ENCODE data around the gene HOXA7.

Gene HOXA7

DNA sequence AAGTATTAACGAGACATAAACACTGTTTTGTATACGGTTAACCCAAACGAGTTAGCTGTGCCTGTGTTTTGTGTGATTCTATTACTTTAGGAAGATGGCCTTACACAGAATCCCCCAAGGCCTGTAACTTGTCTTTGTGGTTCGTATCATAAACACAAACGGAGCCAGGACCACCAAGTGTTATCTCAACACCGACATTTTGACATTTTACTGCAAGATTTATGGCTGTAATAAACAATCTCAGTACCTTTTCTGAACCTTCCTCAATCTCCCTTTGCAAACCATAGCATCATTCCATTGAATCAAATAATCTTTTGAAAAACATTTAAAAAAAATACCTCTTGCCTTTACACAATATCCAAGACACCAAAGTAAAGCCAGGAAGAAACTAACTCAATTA is 23.5 kb downstream of the HOXA7 start:
- H3K4me3 ChIP-seq (ENCODE audit: low read depth, low read length): no peak overlapping the region
- H3K9me3 ChIP-seq (ENCODE audit: control insufficient read depth, insufficient read depth, low read length): no peaks in the 10 kb centered on the region
- peaks cover 92% of the 10 kb centered on the region for H3K27me3 ChIP-seq (ENCODE audit: control insufficient read depth, insufficient read depth, low read length)
- H3K4me1 ChIP-seq (ENCODE audit: control insufficient read depth, insufficient read depth, low read length): no peaks in the 10 kb centered on the region
- H3K36me3 ChIP-seq (ENCODE audit: control insufficient read depth, insufficient read depth, low read length): no peaks in the 10 kb centered on the region
- H3K9ac ChIP-seq (ENCODE audit: low read depth, low read length): no peak overlapping the region

DNA sequence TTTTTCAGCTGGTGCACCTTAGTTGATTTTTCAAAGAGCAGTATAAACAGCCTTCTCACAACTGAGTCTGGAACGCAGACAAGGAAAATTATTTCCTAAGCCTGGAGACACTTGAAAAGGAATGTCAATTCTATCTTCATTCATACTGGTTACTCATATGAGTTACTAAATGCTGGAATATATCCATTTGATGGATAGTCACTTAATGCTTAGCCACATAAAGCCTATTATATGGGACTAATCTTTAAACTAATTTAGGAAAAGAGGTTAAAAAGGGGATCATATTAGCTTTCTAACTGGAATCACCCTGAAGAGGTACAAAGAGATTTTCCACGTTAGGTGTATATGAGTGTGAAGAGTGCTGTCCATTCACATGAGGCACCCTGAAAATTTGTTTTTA is 24.3 kb downstream of the HOXA7 start:
- no peaks in the 10 kb centered on the region for H3K36me3 ChIP-seq (ENCODE audit: control insufficient read depth, insufficient read depth, low read length)
- no peaks in the 10 kb centered on the region for H3K9me3 ChIP-seq (ENCODE audit: control insufficient read depth, insufficient read depth, low read length)
- peaks cover 92% of the 10 kb centered on the region for H3K27me3 ChIP-seq (ENCODE audit: control insufficient read depth, insufficient read depth, low read length)
- no peaks in the 10 kb centered on the region for H3K4me1 ChIP-seq (ENCODE audit: control insufficient read depth, insufficient read depth, low read length)
- H3K9ac ChIP-seq (ENCODE audit: low read depth, low read length): no peak overlapping the region
- H3K4me3 ChIP-seq (ENCODE audit: low read depth, low read length): peak overlapping the region; percentile 3

DNA sequence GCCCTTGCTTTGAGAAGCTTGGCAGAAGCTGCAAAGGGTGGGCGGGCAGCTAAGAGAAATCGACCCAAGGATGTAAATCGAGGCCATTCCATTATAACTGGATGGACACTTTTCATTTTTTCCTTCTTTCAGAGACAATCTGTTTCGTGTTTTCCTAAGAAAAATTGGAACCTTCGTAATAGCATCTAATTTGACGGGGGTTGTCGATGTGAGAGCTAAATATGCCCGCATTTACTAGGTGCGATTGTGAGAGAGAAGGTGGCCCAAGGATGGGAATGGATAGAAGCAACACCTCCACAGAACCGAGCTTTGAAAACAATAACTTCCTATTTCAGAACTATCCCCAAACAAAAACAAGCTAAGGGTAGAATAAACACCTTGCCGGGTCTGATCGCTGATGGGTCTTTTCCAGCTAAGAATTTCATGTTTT is 25.1 kb downstream of the HOXA7 start:
- H3K9me3 ChIP-seq (ENCODE audit: control insufficient read depth, insufficient read depth, low read length): no peaks in the 10 kb centered on the region
- peaks cover 92% of the 10 kb centered on the region for H3K27me3 ChIP-seq (ENCODE audit: control insufficient read depth, insufficient read depth, low read length)
- H3K36me3 ChIP-seq (ENCODE audit: control insufficient read depth, insufficient read depth, low read length): no peaks in the 10 kb centered on the region
- peak overlapping the region; percentile 40 for H3K4me3 ChIP-seq (ENCODE audit: low read depth, low read length)
- H3K4me1 ChIP-seq (ENCODE audit: control insufficient read depth, insufficient read depth, low read length): no peaks in the 10 kb centered on the region
- H3K9ac ChIP-seq (ENCODE audit: low read depth, low read length): no peak overlapping the region

DNA sequence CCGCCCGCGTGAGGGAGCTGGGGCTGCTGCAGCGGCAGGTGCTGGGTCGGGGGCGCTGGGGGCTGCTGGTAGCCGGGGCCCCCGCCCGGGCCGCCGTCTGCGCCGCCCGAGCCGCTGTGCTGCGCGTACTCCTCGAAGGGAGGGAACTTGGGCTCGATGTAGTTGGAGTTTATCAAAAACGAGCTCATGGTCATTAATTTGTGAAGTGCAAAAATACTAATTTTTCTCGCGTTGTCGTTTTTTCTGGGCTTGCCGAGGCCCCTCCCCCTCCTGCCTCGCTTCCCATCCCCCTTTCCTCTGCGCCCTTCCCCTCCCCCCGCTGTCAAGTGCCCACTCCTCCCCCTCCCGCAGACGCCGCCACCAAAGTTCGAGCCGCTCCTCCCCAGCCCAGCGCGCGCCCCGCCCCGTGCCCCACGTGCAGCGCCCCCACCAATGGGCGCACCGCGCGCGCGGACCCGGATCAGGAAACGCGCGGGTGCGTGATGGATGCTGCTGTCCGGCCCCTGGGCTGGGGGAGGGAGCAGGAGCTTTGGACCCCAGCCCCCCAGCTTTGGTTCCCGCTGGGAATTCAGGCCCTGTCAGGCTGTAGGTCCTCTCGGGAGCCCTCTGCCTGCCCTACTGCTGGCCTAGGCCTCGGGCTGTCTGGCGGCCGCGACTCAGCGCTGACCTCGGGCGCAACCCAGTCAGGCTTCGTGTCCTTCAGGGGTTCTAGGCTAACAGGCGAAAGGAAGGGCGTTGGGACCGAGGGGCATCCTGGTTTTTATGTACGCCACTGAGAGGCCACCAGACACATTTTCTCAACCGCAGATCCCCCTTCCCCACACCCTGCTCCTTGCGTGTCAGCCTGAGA is 25.7 kb downstream of the HOXA7 start, which contains the start of gene HOXA4:
Gene HOXA4, minus strand, starts transcription at position 218 of the 850 bp plus-strand sequence. Its CDS starts 24 bp downstream, at position 194.
- H3K9ac ChIP-seq (ENCODE audit: low read depth, low read length): no peak within 1 kb of the TSS
- H3K9me3 ChIP-seq (ENCODE audit: control insufficient read depth, insufficient read depth, low read length): no peaks in the 10 kb centered on the region
- H3K4me1 ChIP-seq (ENCODE audit: control insufficient read depth, insufficient read depth, low read length): no peaks in the 10 kb centered on the region
- no peaks in the 10 kb centered on the region for H3K36me3 ChIP-seq (ENCODE audit: control insufficient read depth, insufficient read depth, low read length)
- peak within 1 kb of the TSS; percentile 40 for H3K4me3 ChIP-seq (ENCODE audit: low read depth, low read length)
- peaks cover 92% of the 10 kb centered on the region for H3K27me3 ChIP-seq (ENCODE audit: control insufficient read depth, insufficient read depth, low read length)

DNA sequence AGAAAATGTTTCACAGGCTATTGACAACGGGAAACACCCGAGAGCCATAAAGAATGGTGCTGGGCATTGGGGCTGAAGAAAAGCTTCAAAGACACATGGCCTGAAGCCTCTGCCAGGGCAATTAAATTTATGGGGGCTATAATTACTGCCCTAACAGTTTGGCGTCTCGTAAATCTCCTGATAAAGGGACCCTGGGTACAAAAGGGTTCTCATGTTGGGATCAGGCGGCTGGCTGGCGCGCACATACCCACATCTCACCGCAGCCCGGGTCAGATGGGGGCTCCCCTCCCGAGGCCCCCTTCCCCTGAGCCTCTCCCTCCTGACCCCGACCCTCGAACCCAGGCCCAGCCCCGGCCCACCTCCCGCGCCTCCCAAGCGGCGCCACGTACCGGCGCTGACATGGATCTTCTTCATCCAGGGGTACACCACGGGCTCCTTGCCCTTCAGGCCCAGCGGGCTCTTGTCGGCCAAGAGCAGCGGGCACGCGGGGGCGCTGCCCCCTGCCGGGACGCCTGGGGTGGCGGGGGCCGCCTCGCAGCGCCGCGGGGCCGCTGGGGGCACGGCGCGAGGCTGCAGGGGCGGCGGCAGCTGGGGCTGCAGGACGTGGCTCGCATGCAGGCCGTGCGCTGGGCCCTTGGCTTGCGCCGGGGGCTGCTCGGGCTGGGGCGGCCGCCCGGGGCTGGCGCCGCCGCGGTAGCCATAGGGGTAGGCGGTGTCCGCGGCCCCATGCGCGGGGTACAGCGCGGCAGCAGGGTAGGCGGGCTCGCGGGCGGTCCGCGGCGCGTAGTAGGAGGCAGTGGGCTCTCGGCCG is 26.5 kb downstream of the HOXA7 start:
- peak overlapping the region; percentile 3 for H3K4me3 ChIP-seq (ENCODE audit: low read depth, low read length)
- no peaks in the 10 kb centered on the region for H3K4me1 ChIP-seq (ENCODE audit: control insufficient read depth, insufficient read depth, low read length)
- peaks cover 92% of the 10 kb centered on the region for H3K27me3 ChIP-seq (ENCODE audit: control insufficient read depth, insufficient read depth, low read length)
- no peak overlapping the region for H3K9ac ChIP-seq (ENCODE audit: low read depth, low read length)
- no peaks in the 10 kb centered on the region for H3K36me3 ChIP-seq (ENCODE audit: control insufficient read depth, insufficient read depth, low read length)
- H3K9me3 ChIP-seq (ENCODE audit: control insufficient read depth, insufficient read depth, low read length): no peaks in the 10 kb centered on the region

DNA sequence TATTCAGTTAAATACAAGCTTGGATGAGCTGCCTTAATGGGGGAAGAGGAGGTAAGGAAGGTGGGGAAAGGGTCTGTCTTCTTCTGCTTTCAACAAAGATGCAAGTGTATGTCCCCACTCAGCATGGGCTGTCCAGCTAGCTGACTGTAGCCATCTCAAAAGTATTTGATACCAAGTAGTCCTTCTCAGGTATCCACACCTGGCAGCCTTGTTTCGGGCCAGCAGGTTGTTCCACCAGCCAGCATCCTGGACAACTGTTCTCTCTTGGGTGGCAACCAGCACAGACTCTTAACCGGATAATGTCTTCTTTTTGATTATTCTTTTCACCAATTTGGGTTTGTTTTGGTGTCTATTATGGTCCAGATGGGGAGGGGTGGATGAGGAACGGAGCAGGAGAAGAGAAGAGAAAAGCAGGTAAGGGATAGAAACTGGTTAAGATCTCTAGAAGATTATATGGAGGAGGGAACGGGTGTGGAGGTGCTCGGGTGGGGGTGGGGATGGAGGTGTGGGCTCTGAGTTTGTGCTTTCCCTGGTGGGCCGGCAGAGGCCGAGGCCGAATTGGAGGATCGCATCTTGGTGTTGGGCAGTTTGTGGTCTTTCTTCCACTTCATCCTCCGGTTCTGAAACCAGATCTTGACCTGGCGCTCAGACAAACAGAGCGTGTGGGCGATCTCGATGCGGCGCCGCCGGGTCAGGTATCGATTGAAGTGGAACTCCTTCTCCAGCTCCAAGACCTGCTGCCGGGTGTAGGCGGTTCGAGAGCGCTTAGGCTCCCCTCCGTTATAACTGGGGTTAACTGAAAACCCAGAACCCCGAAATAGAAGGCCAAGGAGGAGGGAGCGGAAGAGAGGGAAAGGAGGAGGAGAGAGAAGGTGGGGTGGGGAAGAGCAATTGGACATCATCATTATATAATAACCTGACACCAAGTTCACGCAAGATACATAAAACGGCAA is 27.4 kb downstream of the HOXA7 start:
- Histone ChIP-seq H3K4me1 (ENCODE audit: control insufficient read depth, insufficient read depth, low read length) (no peaks in the 10 kb centered on the region), H3K9me3 (ENCODE audit: control insufficient read depth, insufficient read depth, low read length) (no peaks in the 10 kb centered on the region), H3K36me3 (ENCODE audit: control insufficient read depth, insufficient read depth, low read length) (no peaks in the 10 kb centered on the region), H3K27me3 (ENCODE audit: control insufficient read depth, insufficient read depth, low read length) (peaks cover 92% of the 10 kb centered on the region), H3K4me3 (ENCODE audit: low read depth, low read length) (peak overlapping the region; percentile 3), H3K9ac (ENCODE audit: low read depth, low read length) (no peak overlapping the region)

DNA sequence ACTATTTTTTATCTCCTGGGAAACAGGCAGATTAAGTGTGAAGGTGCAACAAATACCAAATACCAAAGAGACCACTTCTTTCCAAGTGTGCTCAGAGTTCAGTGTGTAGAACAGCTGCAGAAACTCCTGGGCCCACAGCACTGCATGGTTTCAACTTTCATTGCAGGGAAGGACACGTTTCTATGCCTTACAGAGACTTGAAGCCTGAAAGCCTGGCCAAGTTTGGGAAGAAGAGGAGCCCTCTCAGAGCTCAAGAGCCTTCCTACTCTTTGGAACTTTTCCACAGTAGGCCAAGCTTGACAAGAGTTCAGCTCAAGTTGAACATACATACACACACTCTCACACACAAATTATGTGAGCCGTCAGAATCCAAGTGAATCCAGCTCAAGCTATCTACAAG is 28.4 kb downstream of the HOXA7 start:
- Histone ChIP-seq H3K27me3 (ENCODE audit: control insufficient read depth, insufficient read depth, low read length) (peaks cover 92% of the 10 kb centered on the region), H3K36me3 (ENCODE audit: control insufficient read depth, insufficient read depth, low read length) (no peaks in the 10 kb centered on the region), H3K4me3 (ENCODE audit: low read depth, low read length) (peak overlapping the region; percentile 14), H3K9ac (ENCODE audit: low read depth, low read length) (no peak overlapping the region), H3K9me3 (ENCODE audit: control insufficient read depth, insufficient read depth, low read length) (no peaks in the 10 kb centered on the region), H3K4me1 (ENCODE audit: control insufficient read depth, insufficient read depth, low read length) (no peaks in the 10 kb centered on the region)

DNA sequence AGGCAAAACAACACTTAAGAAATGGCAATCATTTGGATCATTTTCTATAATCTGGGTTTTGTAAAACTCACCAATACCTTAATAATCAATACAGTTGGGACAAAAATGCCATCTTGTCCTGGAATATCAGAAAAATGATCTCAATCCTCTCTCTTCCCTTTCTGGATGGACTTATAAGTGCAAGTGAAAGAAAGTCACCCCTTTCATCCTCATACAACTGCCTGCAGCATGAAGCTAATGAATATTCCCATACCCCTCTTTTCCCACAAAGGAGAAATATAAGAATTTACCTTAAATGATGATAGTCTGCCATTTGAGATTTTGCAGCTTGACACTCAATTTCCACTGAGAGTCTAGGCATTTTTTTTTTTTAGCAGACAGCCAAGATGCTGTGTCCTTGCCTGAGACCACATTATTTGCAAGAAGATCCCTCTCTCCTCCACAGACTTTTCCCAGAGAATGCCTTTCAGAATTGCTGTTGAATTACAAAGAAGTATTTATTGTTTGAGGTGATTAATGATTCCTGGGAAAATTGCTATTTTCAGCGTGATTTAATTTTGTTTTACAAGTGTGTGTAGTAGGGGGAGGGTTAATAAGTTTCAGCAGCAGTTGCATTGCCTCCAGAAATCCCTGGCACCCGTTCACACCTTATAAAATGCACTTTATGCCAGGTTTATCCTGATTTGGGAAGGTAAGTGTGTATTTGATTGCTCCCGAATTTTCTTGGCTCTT is 29.7 kb downstream of the HOXA7 start:
- Histone ChIP-seq H3K4me1 (ENCODE audit: control insufficient read depth, insufficient read depth, low read length) (no peaks in the 10 kb centered on the region), H3K36me3 (ENCODE audit: control insufficient read depth, insufficient read depth, low read length) (no peaks in the 10 kb centered on the region), H3K27me3 (ENCODE audit: control insufficient read depth, insufficient read depth, low read length) (peaks cover 92% of the 10 kb centered on the region), H3K4me3 (ENCODE audit: low read depth, low read length) (no peak overlapping the region), H3K9me3 (ENCODE audit: control insufficient read depth, insufficient read depth, low read length) (no peaks in the 10 kb centered on the region), H3K9ac (ENCODE audit: low read depth, low read length) (no peak overlapping the region)

DNA sequence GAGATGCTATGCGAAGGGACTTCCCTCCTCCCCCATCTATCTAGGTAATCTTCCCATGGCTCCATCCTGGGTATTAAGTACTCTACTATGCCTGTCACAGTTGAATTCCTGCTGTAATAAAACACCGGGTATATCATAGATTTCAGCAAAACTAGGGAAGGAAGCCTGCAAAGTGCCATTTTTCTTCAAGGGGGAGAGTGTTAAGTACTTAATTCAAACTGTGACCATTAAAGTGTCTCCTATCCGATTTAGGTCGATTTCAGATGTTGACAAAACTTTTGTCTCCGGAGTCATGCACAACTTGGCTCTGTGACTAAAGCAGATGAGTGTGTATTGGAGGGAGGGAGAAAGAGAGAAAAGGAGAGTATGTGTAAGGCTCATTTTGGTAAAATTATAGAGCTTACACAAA is 30.5 kb downstream of the HOXA7 start:
- no peaks in the 10 kb centered on the region for H3K9me3 ChIP-seq (ENCODE audit: control insufficient read depth, insufficient read depth, low read length)
- H3K27me3 ChIP-seq (ENCODE audit: control insufficient read depth, insufficient read depth, low read length): peaks cover 92% of the 10 kb centered on the region
- H3K9ac ChIP-seq (ENCODE audit: low read depth, low read length): no peak overlapping the region
- H3K4me3 ChIP-seq (ENCODE audit: low read depth, low read length): no peak overlapping the region
- H3K4me1 ChIP-seq (ENCODE audit: control insufficient read depth, insufficient read depth, low read length): no peaks in the 10 kb centered on the region
- H3K36me3 ChIP-seq (ENCODE audit: control insufficient read depth, insufficient read depth, low read length): no peaks in the 10 kb centered on the region

DNA sequence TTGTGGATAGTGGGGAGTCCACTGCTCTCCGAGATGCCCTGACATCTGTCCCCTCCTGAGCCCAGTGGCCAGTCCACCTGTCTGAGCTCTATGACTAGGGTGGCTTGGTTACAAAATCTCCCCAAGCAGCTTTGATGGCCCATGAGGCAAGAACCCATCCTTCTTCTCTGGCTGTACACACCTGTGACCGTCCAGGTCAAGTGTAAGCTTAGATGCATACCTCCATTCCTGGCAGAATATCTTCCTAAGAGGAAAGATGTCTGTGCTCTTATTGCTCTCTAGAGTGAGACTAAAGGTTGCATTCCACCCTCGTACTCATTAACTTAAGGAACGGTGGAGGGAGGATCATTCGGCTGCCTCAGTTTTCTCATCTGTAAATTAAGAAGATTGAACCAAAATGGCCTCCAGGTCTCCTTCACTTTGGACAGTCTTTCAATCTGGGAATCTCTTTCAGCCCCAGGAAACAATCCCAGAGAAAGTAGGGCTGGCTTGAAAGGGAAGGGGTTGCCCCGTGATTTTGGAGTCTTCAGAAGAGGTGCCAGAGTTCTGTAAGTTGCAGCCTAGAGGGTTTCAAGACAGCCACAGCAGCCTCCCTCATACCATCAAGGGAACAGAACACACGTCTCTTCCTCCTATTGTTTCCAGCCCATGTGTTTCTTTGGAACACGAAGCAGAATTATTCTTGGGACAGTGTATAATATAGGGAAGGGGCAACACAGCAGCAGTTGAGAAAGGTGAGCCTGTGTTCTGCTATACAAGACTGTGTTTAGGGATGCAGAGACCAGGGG is 31.4 kb downstream of the HOXA7 start:
- no peaks in the 10 kb centered on the region for H3K4me1 ChIP-seq (ENCODE audit: control insufficient read depth, insufficient read depth, low read length)
- H3K36me3 ChIP-seq (ENCODE audit: control insufficient read depth, insufficient read depth, low read length): no peaks in the 10 kb centered on the region
- H3K9me3 ChIP-seq (ENCODE audit: control insufficient read depth, insufficient read depth, low read length): no peaks in the 10 kb centered on the region
- no peak overlapping the region for H3K9ac ChIP-seq (ENCODE audit: low read depth, low read length)
- peak overlapping the region; percentile 33 for H3K4me3 ChIP-seq (ENCODE audit: low read depth, low read length)
- peaks cover 100% of the 10 kb centered on the region for H3K27me3 ChIP-seq (ENCODE audit: control insufficient read depth, insufficient read depth, low read length)
